GM13977 (cell line): ENCODE measurements around the gene DNAAF3.

Source experiments
- DNase-seq: peaks from one replicate; pipeline ENCODE4 v3.0.0; 2012; ENCODE audit warnings: low spot score
- CTCF ChIP-seq: IDR thresholded peaks from 2 replicates; pipeline ENCODE4 v1.5.1; 2012; ENCODE audit warnings: mild to moderate bottlenecking, control low read depth; ENCODE audit not compliant: insufficient read depth; ENCODE audit errors: extremely low read depth, missing control alignments
- in situ Hi-C: fragments of 300-500 bp; cut with MboI; formaldehyde crosslinking; loops from one replicate; pipeline ENCODE4 v1.12.0; 2022; ENCODE audit warnings: low sequenced_read_pairs, low pct_unique_long_range_greater_than_20kb, mixed read lengths, inconsistent platforms; ENCODE audit not compliant: unreplicated experiment

DNAAF3 gene

DNA sequence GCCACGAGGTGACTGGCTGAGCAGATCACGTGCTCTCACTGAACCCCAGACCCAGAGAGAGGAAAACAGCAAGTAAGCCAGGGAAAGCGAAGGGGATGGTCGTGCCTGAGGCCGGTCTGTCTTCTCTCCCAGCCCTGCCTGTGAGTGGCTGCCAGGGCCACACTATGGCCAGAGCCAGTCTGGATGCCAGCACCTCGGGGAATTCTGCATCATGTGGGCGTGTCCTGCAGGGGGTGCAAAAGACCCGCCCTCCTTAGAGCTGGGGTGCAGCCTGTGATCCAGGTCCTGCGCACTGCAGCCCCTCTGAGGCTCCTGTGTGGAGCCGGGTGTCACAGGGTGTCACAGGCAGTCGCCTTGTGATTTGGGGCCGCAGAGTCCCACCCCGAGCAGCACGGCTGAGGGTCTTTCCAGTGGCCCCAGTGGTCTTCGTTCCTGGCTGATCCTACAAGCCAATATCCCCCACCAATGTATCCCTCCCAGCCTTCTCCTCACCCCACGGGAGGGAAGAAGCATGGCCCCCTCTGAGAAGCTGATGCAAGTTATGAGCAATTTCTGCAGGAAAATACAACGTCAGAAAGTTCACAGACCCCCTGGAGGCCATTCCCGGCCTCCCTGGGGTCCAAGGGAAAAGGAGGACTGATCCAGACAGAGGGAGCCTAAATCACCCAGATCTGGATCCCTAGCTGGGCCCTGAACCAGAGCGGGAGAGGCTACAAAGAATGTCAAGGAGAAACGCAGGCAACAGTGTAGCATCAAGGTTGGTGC is 56.7 kb downstream of the DNAAF3 start:
- no peak for DNase-seq
- in situ Hi-C loops, result loop anchor here (25.0 kb wide), 1 partner anchor 647 kb away; the partner anchor contains the start of genes CDC42EP5 and LENG9
- no peak for TF ChIP-seq CTCF
